A673 (cell line): ENCODE measurements around the gene MAPK11. TPM values are rescaled to one million over a fixed set of nuclear protein-coding genes. Genes with fewer than 3 reads are reported as not detected.

Experiments
- BruUV-seq: library from RNA; stranded (reverse); fragments of 400-500 nt; replicated peaks from 2 replicates; lab custom pipeline; 2021; lab: Mats Ljungman, UMichigan
- CTCF ChIA-PET: fragments of 300-600 bp; sonication (Branson Sonifier 250); formaldehyde crosslinking; loops from one replicate; lab custom pipeline; 2022; ENCODE audit warnings: antibody characterized with exemption; lab: Charles Lee
- POLR2A ChIA-PET: fragments of 300-600 bp; sonication (Branson Sonifier 250); formaldehyde crosslinking; loops from one replicate; lab custom pipeline; 2022; ENCODE audit warnings: antibody characterized with exemption; ENCODE audit not compliant: low non-redundant PET; lab: Charles Lee
- DNase-seq: peaks from one replicate; pipeline ENCODE4 v3.0.0-alpha.2; 2015; ENCODE audit warnings: low spot score
- H3K27ac ChIP-seq: fragments of 200-600 bp; sonication (generic); 2 replicates; pipeline ENCODE4 v1.5.1; 2016; ENCODE audit warnings: mixed run types, low read depth, mild to moderate bottlenecking, mixed read lengths, antibody characterized with exemption, low read length; ENCODE audit not compliant: poor library complexity, severe bottlenecking
- H3K27me3 ChIP-seq: fragments of 200-600 bp; sonication (generic); replicated peaks from 2 replicates; pipeline ENCODE4 v1.6.1; 2017; ENCODE audit warnings: mixed run types, low read depth, mild to moderate bottlenecking, mixed read lengths, antibody characterized with exemption, low read length; ENCODE audit not compliant: insufficient read depth, poor library complexity
- H3K36me3 ChIP-seq: fragments of 200-600 bp; sonication (generic); 2 replicates; pipeline ENCODE4 v1.6.1; 2016; ENCODE audit warnings: mixed run types, mild to moderate bottlenecking, mixed read lengths, antibody characterized with exemption, low read length; ENCODE audit not compliant: insufficient read depth, poor library complexity, severe bottlenecking
- H3K4me1 ChIP-seq: fragments of 200-600 bp; sonication (generic); 2 replicates; pipeline ENCODE4 v1.6.1; 2017; ENCODE audit warnings: mixed run types, mild to moderate bottlenecking, mixed read lengths, antibody characterized with exemption, low read length; ENCODE audit not compliant: insufficient read depth, poor library complexity, severe bottlenecking
- H3K4me3 ChIP-seq: fragments of 200-600 bp; sonication (generic); 2 replicates; pipeline ENCODE4 v1.5.1; 2016; ENCODE audit warnings: low read depth, mixed run types, mild to moderate bottlenecking, mixed read lengths, low read length; ENCODE audit not compliant: poor library complexity, severe bottlenecking
- H3K9me3 ChIP-seq: fragments of 200-600 bp; sonication (generic); 2 replicates; pipeline ENCODE4 v1.6.1; 2016; ENCODE audit warnings: mixed run types, low read depth, mild to moderate bottlenecking, mixed read lengths, antibody characterized with exemption, low read length; ENCODE audit not compliant: poor library complexity, severe bottlenecking
- EZH2 ChIP-seq: fragments of 200-600 bp; sonication (generic); IDR thresholded peaks from 2 replicates; pipeline ENCODE4 v1.6.1; 2017; ENCODE audit warnings: borderline replicate concordance, low read depth, mild to moderate bottlenecking, mixed read lengths, antibody characterized with exemption, low read length; ENCODE audit not compliant: poor library complexity, severe bottlenecking
- intact Hi-C: fragments of 100-400 bp; cut with micrococcal nuclease; formaldehyde crosslinking; loops from one replicate; pipeline ENCODE4 v1.10.0; 2022; ENCODE audit not compliant: unreplicated experiment
- total RNA-seq: library from RNA; stranded (reverse); gene quantifications from 2 replicates; pipeline ENCODE4 v1.2.3, GENCODE V29; 2021
- TF ChIP-seq, protein P1 (sequence below): fragments of 300-800, 200-600 bp; sonication (generic); conservative IDR thresholded peaks from 2 replicates; pipeline ENCODE4 v1.5.1; 2017; ENCODE audit warnings: low read depth, mild to moderate bottlenecking, antibody characterized with exemption, low read length, moderate library complexity, mixed read lengths

The MAPK11 gene
- total RNA-seq, 1 experiment from 2014 or later: 5.4 TPM

DNA sequence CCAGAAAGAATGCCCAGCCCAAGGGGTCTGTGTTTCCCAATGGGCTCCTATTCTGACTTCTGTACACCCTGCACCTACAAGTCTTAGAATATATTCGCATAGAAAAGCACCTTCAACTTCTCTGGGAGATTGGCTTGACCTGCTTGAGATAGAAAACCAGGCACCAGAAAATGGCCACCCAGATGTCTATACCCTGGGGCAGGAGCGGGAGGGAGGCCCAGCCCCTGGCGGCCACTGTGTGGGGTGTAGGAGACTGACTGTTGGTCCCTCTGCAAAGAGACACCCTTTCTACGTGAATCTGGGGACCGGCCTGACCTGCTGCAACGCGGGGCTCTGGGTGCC, 48.1 kb upstream of the MAPK11 start:
- ChIA-PET CTCF (interaction anchor here (0.5 kb wide), 1 partner anchor 22 kb away, joined by 3 read pairs; no protein-coding TSS in a partner anchor), POLR2A (no interaction called here)
- H3K36me3 ChIP-seq: no peaks in the 10 kb centered on the region
- H3K4me3 ChIP-seq: no peak overlapping the region
- intact Hi-C loops: no loop called here
- no TSS peak for BruUV-seq
- H3K4me1 ChIP-seq: no peaks in the 10 kb centered on the region
- no peak for DNase-seq
- H3K27ac ChIP-seq: no peak overlapping the region
- no peaks in the 10 kb centered on the region for H3K27me3 ChIP-seq
- H3K9me3 ChIP-seq: no peaks in the 10 kb centered on the region
- no peak for TF ChIP-seq EZH2
- TF ChIP-seq, protein P1, sequence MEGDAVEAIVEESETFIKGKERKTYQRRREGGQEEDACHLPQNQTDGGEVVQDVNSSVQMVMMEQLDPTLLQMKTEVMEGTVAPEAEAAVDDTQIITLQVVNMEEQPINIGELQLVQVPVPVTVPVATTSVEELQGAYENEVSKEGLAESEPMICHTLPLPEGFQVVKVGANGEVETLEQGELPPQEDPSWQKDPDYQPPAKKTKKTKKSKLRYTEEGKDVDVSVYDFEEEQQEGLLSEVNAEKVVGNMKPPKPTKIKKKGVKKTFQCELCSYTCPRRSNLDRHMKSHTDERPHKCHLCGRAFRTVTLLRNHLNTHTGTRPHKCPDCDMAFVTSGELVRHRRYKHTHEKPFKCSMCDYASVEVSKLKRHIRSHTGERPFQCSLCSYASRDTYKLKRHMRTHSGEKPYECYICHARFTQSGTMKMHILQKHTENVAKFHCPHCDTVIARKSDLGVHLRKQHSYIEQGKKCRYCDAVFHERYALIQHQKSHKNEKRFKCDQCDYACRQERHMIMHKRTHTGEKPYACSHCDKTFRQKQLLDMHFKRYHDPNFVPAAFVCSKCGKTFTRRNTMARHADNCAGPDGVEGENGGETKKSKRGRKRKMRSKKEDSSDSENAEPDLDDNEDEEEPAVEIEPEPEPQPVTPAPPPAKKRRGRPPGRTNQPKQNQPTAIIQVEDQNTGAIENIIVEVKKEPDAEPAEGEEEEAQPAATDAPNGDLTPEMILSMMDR: no peak

DNA sequence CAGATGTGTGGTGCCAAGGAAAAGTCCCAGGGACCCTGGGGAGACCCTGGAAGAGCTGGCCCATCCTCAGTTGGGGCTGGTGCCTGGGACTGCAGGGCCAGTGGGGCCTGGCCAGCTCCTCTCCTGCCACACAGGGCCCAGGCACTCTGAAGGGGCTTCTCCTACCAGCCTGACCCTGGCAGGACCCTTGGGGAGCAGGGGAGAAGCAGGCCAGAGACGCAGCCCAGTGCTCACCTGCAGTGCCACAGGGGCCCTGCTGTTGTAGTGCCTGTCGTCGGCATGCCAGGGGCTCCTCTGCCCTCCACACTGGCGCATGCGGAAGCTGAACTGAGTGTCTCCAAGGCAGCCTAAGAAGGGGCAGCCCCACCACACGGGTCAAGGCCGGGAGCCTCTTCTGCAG, 47.5 kb upstream of the MAPK11 start:
- CTCF ChIA-PET: no interaction called here
- H3K36me3 ChIP-seq: no peaks in the 10 kb centered on the region
- TF ChIP-seq, protein P1: no peak
- no peak for TF ChIP-seq EZH2
- POLR2A ChIA-PET: no interaction called here
- H3K27me3 ChIP-seq: no peaks in the 10 kb centered on the region
- BruUV-seq: no TSS peak
- no peaks in the 10 kb centered on the region for H3K4me1 ChIP-seq
- no peak overlapping the region for H3K27ac ChIP-seq
- DNase-seq: no peak
- intact Hi-C loops: no loop called here
- no peaks in the 10 kb centered on the region for H3K9me3 ChIP-seq
- no peak overlapping the region for H3K4me3 ChIP-seq

DNA sequence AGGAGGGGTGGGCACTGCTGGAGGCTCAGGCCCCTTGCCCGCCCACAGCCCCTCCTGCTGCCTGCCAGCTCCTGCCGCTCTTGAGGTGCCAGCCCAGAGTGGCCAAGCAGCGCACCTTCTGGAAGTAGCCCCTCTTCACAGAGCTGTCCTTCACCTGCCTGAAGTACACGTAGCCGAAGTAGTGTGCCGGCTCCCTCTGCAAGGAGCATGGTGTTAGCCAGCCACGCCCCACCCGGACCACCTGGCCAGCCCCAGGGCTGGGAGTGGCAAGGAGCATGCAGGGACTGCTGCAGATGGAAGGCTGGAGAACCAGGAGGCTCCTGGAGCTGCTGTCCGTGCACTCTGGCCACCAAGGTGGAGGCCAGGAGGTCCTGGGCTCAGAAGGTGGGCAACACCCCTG, 47.0 kb upstream of the MAPK11 start:
- no peaks in the 10 kb centered on the region for H3K9me3 ChIP-seq
- no peaks in the 10 kb centered on the region for H3K4me1 ChIP-seq
- no peak overlapping the region for H3K27ac ChIP-seq
- ChIA-PET CTCF (no interaction called here), POLR2A (no interaction called here)
- intact Hi-C loops: no loop called here
- TF ChIP-seq, protein P1: no peak
- TF ChIP-seq EZH2: no peak
- H3K27me3 ChIP-seq: no peaks in the 10 kb centered on the region
- DNase-seq: no peak
- no peak overlapping the region for H3K4me3 ChIP-seq
- no TSS peak for BruUV-seq
- H3K36me3 ChIP-seq: no peaks in the 10 kb centered on the region
